NT2/D1 (cell line): Measurements from ENCODE around the gene VPS8.

ENCODE experiments used
- DNase-seq: peaks from one replicate; pipeline ENCODE4 v3.0.0-alpha.2; 2011; ENCODE audit warnings: low read depth, low spot score
- H3K27me3 ChIP-seq: 2 replicates; pipeline ENCODE4 v1.6.0; 2011; ENCODE audit warnings: mild to moderate bottlenecking; ENCODE audit not compliant: insufficient read length, insufficient read depth
- H3K36me3 ChIP-seq: 2 replicates; pipeline ENCODE4 v1.6.1; 2011; ENCODE audit warnings: mild to moderate bottlenecking, low read length, mixed read lengths; ENCODE audit not compliant: insufficient read depth, insufficient read length
- H3K4me1 ChIP-seq: 2 replicates; pipeline ENCODE4 v1.5.1; 2011; ENCODE audit not compliant: insufficient read depth, insufficient read length
- H3K4me3 ChIP-seq: 2 replicates; pipeline ENCODE4 v1.5.1; 2011; ENCODE audit warnings: low read depth; ENCODE audit not compliant: insufficient read length
- H3K9ac ChIP-seq: 2 replicates; pipeline ENCODE4 v1.6.0; 2011; ENCODE audit warnings: low read depth; ENCODE audit not compliant: insufficient read length
- H3K9me3 ChIP-seq: 2 replicates; pipeline ENCODE4 v1.5.1; 2011; ENCODE audit warnings: mild to moderate bottlenecking, low read length; ENCODE audit not compliant: insufficient read depth
- SUZ12 ChIP-seq: IDR thresholded peaks from 2 replicates; pipeline ENCODE4 v1.6.1; 2011; ENCODE audit not compliant: insufficient read length, insufficient read depth; ENCODE audit errors: extremely low read depth
- YY1 ChIP-seq: IDR thresholded peaks from 2 replicates; pipeline ENCODE4 v1.6.1; 2011; ENCODE audit not compliant: insufficient read length, insufficient read depth
- ZNF274 ChIP-seq: IDR thresholded peaks from 2 replicates; pipeline ENCODE4 v1.6.1; 2011; ENCODE audit warnings: mild to moderate bottlenecking, low read depth, low read length

VPS8 gene

GRCh38 chr3:184806567-184807271, 5.2 kb upstream of the VPS8 start:
- H3K9ac ChIP-seq = no peak overlapping the region
- no peak for TF ChIP-seq YY1
- no peak for TF ChIP-seq SUZ12
- no peak for TF ChIP-seq ZNF274
- H3K4me1 ChIP-seq = peaks cover 3% of the 10 kb centered on the region
- no peaks in the 10 kb centered on the region for H3K9me3 ChIP-seq
- no peak overlapping the region for H3K4me3 ChIP-seq
- no peaks in the 10 kb centered on the region for H3K27me3 ChIP-seq
- DNase-seq = no peak
- H3K36me3 ChIP-seq = no peaks in the 10 kb centered on the region

- Histone ChIP-seq H3K9ac (no peak overlapping the region), H3K27me3 (peaks cover 5% of the 10 kb centered on the region)
These were observed 4.4 kb upstream of the VPS8 start for GRCh38 chr3:184807549-184807948.

GRCh38 chr3:184808021-184808420, 3.9 kb upstream of the VPS8 start:
- peaks cover 10% of the 10 kb centered on the region for H3K27me3 ChIP-seq
- DNase-seq = peak; percentile 38
- H3K36me3 ChIP-seq = no peaks in the 10 kb centered on the region
- no peak overlapping the region for H3K9ac ChIP-seq
- peaks cover 4% of the 10 kb centered on the region for H3K4me1 ChIP-seq
- no peaks in the 10 kb centered on the region for H3K9me3 ChIP-seq
- H3K4me3 ChIP-seq = no peak overlapping the region
- TF ChIP-seq YY1 (no peak), ZNF274 (no peak), SUZ12 (no peak)

More at GRCh38 chr3:184807549-184807948, 4.4 kb upstream of the VPS8 start:
- TF ChIP-seq YY1 = no peak
- TF ChIP-seq SUZ12 = no peak
- no peak for TF ChIP-seq ZNF274
- H3K4me1 ChIP-seq = peaks cover 3% of the 10 kb centered on the region
- no peak for DNase-seq
- no peaks in the 10 kb centered on the region for H3K36me3 ChIP-seq
- no peak overlapping the region for H3K4me3 ChIP-seq
- H3K9me3 ChIP-seq = no peaks in the 10 kb centered on the region

- Histone ChIP-seq H3K27me3 (peaks cover 14% of the 10 kb centered on the region), H3K9ac (no peak overlapping the region), H3K4me3 (no peak overlapping the region), H3K36me3 (no peaks in the 10 kb centered on the region), H3K4me1 (peaks cover 2% of the 10 kb centered on the region), H3K9me3 (no peaks in the 10 kb centered on the region)
- DNase-seq = no peak
- TF ChIP-seq SUZ12 (no peak), ZNF274 (no peak), YY1 (no peak)
These were observed 1.8 kb upstream of the VPS8 start for GRCh38 chr3:184810146-184810545.

DNA sequence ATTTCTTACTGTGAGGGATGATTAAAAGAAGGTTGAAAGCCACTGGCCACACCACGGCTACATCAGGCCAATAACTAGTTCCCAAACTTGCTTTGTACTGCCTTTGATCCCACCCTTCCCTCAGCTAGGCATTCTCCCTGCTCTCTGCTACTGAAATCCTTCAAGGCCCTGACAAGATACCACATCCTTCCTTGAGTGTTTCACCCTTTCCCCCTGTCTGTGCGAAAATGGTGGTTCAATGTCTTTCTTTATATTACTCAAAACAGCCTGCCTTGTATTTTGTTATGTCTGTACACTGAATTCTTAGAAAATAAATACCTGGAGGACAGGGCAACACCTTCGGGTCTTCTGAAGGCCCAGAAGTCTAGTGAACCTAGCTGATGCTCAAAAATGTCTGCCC, 932 bp upstream of the VPS8 start:
- no peak for DNase-seq
- Histone ChIP-seq H3K4me3 (no peak overlapping the region), H3K9me3 (no peaks in the 10 kb centered on the region), H3K4me1 (peaks cover 2% of the 10 kb centered on the region), H3K27me3 (peaks cover 14% of the 10 kb centered on the region), H3K36me3 (no peaks in the 10 kb centered on the region), H3K9ac (no peak overlapping the region)
- TF ChIP-seq YY1 (no peak), SUZ12 (no peak), ZNF274 (no peak)

DNA sequence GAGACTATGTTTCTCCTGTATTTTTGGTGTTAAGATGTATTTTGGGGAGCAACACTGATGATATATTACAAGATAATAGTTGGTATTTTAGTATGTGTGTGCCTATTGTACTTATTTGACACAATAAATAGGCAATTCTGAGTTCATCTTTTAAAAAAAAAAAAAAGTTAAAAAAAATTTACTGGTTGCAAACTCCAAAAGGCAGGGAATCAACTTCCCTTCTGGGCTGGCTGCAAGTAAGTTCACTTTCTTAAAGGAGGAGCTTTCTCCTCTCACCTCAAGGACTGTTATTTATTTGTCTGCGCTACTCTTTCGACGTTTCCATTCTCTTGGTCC, 335 bp upstream of the VPS8 start:
- peaks cover 14% of the 10 kb centered on the region for H3K27me3 ChIP-seq
- H3K4me3 ChIP-seq = no peak overlapping the region
- H3K9me3 ChIP-seq = no peaks in the 10 kb centered on the region
- TF ChIP-seq ZNF274 = no peak
- TF ChIP-seq YY1 = no peak
- TF ChIP-seq SUZ12 = no peak
- H3K4me1 ChIP-seq = peaks cover 2% of the 10 kb centered on the region
- H3K9ac ChIP-seq = no peak overlapping the region
- peaks cover 1% of the 10 kb centered on the region for H3K36me3 ChIP-seq
- no peak for DNase-seq

GRCh38 chr3:184812662-184813042, 686 bp downstream of the VPS8 start:
- TF ChIP-seq ZNF274 = no peak
- TF ChIP-seq YY1 = no peak
- TF ChIP-seq SUZ12 = no peak
- Histone ChIP-seq H3K9ac (peak overlapping the region; percentile 87), H3K9me3 (no peaks in the 10 kb centered on the region), H3K4me3 (peak overlapping the region; percentile 90), H3K4me1 (peaks cover 2% of the 10 kb centered on the region), H3K27me3 (peaks cover 14% of the 10 kb centered on the region), H3K36me3 (peaks cover 2% of the 10 kb centered on the region)
- no peak for DNase-seq
